ENCODE measurements around the gene NUCB2.
"Not testable (repeated sequence)": the region's sequence is repeated elsewhere in the genome, so short reads cannot be mapped to it uniquely, and the experiment has no call there.

The NUCB2 gene

DNA sequence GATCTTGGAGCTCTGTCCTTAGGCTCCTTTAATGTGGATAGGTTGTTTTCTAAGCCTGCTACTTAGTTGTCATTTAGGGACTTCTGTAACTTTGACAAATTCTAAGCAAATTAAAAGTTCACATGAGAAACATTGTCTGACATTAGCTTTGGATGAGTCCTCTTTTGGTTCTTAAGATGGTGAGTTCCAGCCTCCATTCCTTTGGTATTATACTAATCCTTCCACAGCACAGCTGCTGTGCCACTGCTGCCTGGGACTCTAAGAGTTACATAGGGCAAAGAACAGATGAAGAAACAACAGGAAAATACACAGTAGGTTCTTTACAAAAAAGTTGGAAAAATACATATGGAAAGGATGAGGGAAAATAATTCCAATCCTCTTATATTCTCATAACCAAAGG is 43.4 kb upstream of the NUCB2 start:
- TF ChIP-seq, protein P1, sequence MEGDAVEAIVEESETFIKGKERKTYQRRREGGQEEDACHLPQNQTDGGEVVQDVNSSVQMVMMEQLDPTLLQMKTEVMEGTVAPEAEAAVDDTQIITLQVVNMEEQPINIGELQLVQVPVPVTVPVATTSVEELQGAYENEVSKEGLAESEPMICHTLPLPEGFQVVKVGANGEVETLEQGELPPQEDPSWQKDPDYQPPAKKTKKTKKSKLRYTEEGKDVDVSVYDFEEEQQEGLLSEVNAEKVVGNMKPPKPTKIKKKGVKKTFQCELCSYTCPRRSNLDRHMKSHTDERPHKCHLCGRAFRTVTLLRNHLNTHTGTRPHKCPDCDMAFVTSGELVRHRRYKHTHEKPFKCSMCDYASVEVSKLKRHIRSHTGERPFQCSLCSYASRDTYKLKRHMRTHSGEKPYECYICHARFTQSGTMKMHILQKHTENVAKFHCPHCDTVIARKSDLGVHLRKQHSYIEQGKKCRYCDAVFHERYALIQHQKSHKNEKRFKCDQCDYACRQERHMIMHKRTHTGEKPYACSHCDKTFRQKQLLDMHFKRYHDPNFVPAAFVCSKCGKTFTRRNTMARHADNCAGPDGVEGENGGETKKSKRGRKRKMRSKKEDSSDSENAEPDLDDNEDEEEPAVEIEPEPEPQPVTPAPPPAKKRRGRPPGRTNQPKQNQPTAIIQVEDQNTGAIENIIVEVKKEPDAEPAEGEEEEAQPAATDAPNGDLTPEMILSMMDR (IDR thresholded peaks at IDR 0.05): no peak
- Histone ChIP-seq H3K27ac (no peak overlapping the region), H2AFZ (no peak overlapping the region), H3K4me2 (ENCODE audit: low read length) (no peak overlapping the region), H3K4me1 (peaks cover 3% of the 10 kb centered on the region), H3K79me2 (no peaks in the 10 kb centered on the region), H3K4me3 (ENCODE audit: low read depth, low read length) (no peak overlapping the region), H3K36me3 (ENCODE audit: control insufficient read depth, insufficient read depth, low read length) (no peaks in the 10 kb centered on the region), H3K9ac (no peak overlapping the region), H3K9me3 (ENCODE audit: control insufficient read depth, low read length) (no peaks in the 10 kb centered on the region), H3K27me3 (ENCODE audit: control insufficient read depth, insufficient read depth, low read length) (no peaks in the 10 kb centered on the region)

DNA sequence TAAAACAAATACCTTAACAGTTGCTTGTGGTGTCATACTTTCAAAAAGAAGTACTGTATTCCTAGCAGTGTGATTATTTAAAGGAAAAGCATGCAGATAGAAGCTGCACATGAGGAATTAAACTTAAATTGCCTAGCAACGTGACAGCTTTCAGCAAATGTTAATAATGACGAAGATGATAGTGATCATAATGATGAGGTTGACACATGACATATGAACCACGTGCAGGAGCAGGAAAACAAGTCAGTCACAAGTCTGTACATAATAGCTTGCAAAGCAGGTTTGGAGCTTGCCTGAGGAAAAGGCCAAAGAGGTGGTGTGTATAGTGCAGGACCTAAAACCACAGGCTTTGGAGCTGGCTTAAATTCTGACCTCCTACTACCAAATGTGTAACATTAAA is 38.2 kb upstream of the NUCB2 start:
- Histone ChIP-seq H3K36me3 (ENCODE audit: control insufficient read depth, insufficient read depth, low read length) (no peaks in the 10 kb centered on the region), H3K9me3 (ENCODE audit: control insufficient read depth, low read length) (no peaks in the 10 kb centered on the region), H3K27me3 (ENCODE audit: control insufficient read depth, insufficient read depth, low read length) (no peaks in the 10 kb centered on the region), H3K79me2 (no peaks in the 10 kb centered on the region), H2AFZ (no peak overlapping the region), H3K27ac (peak overlapping the region; percentile 94), H3K4me2 (ENCODE audit: low read length) (peak overlapping the region; percentile 26), H3K4me3 (ENCODE audit: low read depth, low read length) (peak overlapping the region; percentile 8), H3K9ac (no peak overlapping the region), H3K4me1 (peaks cover 13% of the 10 kb centered on the region)
- TF ChIP-seq, protein P1 (IDR thresholded peaks at IDR 0.05): no peak

DNA sequence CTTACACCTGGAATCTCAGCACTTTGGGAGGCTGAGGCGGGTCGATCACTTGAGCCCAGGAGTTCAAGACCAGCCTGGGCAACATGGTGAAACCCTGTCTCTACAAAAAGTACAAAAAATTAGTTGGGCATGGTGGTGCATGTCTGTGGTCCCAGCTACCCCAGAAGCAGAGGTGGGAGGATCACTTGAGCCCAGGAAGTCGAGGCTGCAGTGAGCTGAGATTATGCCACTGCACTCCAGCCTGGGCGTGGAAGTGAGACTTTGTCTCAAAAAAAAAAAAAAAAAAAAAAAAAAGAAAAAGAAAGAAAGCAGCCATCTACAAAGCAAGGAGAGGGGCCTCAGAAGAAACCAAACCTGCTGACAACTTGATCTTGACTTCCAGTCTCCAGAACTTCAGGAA is 36.6 kb upstream of the NUCB2 start:
- H3K4me2 ChIP-seq (ENCODE audit: low read length); H3K79me2 ChIP-seq; H3K4me3 ChIP-seq (ENCODE audit: low read depth, low read length); H3K9me3 ChIP-seq (ENCODE audit: control insufficient read depth, low read length); H3K9ac ChIP-seq; H3K27me3 ChIP-seq (ENCODE audit: control insufficient read depth, insufficient read depth, low read length); H3K36me3 ChIP-seq (ENCODE audit: control insufficient read depth, insufficient read depth, low read length); H2AFZ ChIP-seq: not testable (repeated sequence)
- H3K4me1 ChIP-seq: peaks cover 13% of the 10 kb centered on the region
- peak overlapping the region; percentile 94 for H3K27ac ChIP-seq

DNA sequence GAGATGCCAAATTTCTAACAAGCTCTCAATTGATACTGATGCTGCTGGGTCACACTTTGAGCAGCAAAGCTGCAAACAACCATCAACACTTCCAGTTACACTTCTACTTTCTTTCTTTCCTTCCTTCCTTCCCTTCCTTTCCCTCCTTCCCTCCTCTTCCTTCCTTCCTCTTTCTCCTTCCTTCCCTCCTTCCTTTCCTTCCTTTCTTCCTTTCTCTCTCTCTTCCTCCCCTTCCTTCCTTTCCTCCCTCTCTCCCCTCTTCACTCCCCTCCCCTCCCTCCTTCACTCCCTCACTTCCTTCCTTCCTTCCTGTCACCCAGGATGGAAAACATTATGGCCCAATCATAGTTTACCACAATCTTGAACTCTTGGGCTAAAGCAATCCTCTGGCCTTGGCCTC is 35.8 kb upstream of the NUCB2 start:
- Histone ChIP-seq H3K9me3 (ENCODE audit: control insufficient read depth, low read length) (no peaks in the 10 kb centered on the region), H3K4me3 (ENCODE audit: low read depth, low read length) (no peak overlapping the region), H3K79me2 (no peaks in the 10 kb centered on the region), H2AFZ (no peak overlapping the region), H3K4me2 (ENCODE audit: low read length) (no peak overlapping the region), H3K27ac (no peak overlapping the region), H3K27me3 (ENCODE audit: control insufficient read depth, insufficient read depth, low read length) (no peaks in the 10 kb centered on the region), H3K9ac (no peak overlapping the region), H3K4me1 (peaks cover 13% of the 10 kb centered on the region), H3K36me3 (ENCODE audit: control insufficient read depth, insufficient read depth, low read length) (no peaks in the 10 kb centered on the region)
- TF ChIP-seq, protein P1 (IDR thresholded peaks at IDR 0.05): no peak

DNA sequence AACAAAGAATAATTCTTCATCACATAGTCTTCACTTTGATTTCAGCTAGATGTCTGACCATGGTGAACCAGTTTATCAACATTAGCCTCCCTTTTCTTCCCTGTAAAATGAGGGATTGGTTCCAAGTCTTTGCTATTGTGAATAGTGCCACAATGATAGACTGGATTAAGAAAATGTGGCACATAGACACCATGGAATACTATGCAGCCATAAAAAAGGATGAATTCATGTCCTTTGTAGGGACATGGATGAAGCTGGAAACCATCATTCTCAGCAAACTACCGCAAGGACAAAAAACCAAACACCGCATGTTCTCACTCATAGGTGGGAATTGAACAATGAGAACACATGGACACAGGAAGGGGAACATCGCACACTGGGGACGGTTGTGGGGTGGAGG is 33.6 kb upstream of the NUCB2 start:
- H3K9ac ChIP-seq; H3K36me3 ChIP-seq (ENCODE audit: control insufficient read depth, insufficient read depth, low read length); H3K9me3 ChIP-seq (ENCODE audit: control insufficient read depth, low read length); H3K79me2 ChIP-seq; H3K27me3 ChIP-seq (ENCODE audit: control insufficient read depth, insufficient read depth, low read length); H3K4me2 ChIP-seq (ENCODE audit: low read length); H2AFZ ChIP-seq; H3K27ac ChIP-seq; H3K4me3 ChIP-seq (ENCODE audit: low read depth, low read length): not testable (repeated sequence)
- H3K4me1 ChIP-seq: peaks cover 13% of the 10 kb centered on the region

DNA sequence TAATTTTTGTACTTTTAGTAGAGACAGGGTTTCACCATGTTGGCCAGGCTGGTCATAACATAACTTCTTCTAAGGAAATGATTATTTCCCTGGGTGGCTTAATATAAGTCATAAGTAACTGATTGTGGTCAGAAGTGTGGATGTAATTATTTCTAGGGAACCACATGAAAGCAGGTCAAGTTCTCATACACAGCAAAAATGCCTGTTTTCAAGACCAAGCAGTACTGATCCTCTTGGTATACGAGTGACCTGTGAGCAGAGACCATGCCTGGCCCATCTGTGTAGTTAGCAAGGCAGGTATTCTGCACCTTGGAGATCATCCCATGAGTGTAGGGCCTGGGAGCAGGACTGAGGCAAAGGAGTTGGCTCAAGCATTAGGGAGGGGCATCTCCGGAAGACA is 32.5 kb upstream of the NUCB2 start:
- H3K36me3 ChIP-seq (ENCODE audit: control insufficient read depth, insufficient read depth, low read length): no peaks in the 10 kb centered on the region
- H3K79me2 ChIP-seq: no peaks in the 10 kb centered on the region
- no peak overlapping the region for H2AFZ ChIP-seq
- no peak overlapping the region for H3K4me3 ChIP-seq (ENCODE audit: low read depth, low read length)
- H3K27ac ChIP-seq: no peak overlapping the region
- H3K27me3 ChIP-seq (ENCODE audit: control insufficient read depth, insufficient read depth, low read length): no peaks in the 10 kb centered on the region
- H3K4me1 ChIP-seq: peaks cover 5% of the 10 kb centered on the region
- TF ChIP-seq, protein P1 (IDR thresholded peaks at IDR 0.05): no peak
- H3K9ac ChIP-seq: no peak overlapping the region
- no peak overlapping the region for H3K4me2 ChIP-seq (ENCODE audit: low read length)
- no peaks in the 10 kb centered on the region for H3K9me3 ChIP-seq (ENCODE audit: control insufficient read depth, low read length)

Measured in parathyroid adenoma (tissue), 2 donors.